Measurements from ENCODE around the gene IGSF11. TPM values are rescaled to one million over a fixed set of nuclear protein-coding genes. Genes with fewer than 3 reads are reported as not detected.

The IGSF11 gene
- total and polyA plus RNA-seq, 9 of the 15 experiments (the other 6 are each of a cell fraction or from before 2014, with no cell fraction given): 1.2 to 2.8 (median 1.7) TPM

DNA sequence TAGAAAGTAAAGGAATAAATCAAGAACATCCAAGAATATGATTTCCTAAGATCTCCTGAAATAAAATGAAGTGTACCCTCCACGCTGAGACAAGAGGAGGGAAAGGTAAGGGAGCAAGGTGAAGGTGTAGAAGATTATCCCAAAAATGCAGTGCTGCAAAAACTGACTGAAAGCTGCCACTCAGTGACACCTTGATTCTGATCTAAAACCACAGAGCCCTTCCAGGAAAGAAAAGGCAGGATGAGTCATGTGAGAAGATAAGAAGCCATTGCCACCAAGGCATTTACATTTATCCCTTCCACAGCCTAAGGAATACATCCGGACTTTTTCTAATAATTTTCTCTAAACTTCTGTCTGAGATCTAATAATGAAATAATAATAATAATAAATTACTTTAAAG lies 49.9 kb downstream of the IGSF11 start (continued):
- TF ChIP-seq ETS1 (conservative IDR thresholded peaks at IDR 0.05; ENCODE audit: control insufficient read depth, low read depth, low read length): no peak
- TF ChIP-seq KDM4B (IDR thresholded peaks at IDR 0.05; ENCODE audit: borderline replicate concordance in 2 of 2, low read depth in 1 of 2): no peak
- no peak for TF ChIP-seq CBX2 (IDR thresholded peaks at IDR 0.05; ENCODE audit: insufficient read depth, low read length, poor library complexity, severe bottlenecking)
- no peak for TF ChIP-seq KDM2B (CRISPR knock-in tag; IDR thresholded peaks at IDR 0.05)
- TF ChIP-seq, protein P1, sequence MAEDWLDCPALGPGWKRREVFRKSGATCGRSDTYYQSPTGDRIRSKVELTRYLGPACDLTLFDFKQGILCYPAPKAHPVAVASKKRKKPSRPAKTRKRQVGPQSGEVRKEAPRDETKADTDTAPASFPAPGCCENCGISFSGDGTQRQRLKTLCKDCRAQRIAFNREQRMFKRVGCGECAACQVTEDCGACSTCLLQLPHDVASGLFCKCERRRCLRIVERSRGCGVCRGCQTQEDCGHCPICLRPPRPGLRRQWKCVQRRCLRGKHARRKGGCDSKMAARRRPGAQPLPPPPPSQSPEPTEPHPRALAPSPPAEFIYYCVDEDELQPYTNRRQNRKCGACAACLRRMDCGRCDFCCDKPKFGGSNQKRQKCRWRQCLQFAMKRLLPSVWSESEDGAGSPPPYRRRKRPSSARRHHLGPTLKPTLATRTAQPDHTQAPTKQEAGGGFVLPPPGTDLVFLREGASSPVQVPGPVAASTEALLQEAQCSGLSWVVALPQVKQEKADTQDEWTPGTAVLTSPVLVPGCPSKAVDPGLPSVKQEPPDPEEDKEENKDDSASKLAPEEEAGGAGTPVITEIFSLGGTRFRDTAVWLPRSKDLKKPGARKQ (CRISPR knock-in tag; IDR thresholded peaks at IDR 0.05): no peak
- no peak for TF ChIP-seq POLR2G (IDR thresholded peaks at IDR 0.05; ENCODE audit: low read depth, low read length)
- no peak for TF ChIP-seq HDAC1 (IDR thresholded peaks at IDR 0.05)
- TF ChIP-seq LCOR (CRISPR knock-in tag; IDR thresholded peaks at IDR 0.05): 0 out of 2 replicates have a peak, but pooled peaks have one; percentile 25
- TF ChIP-seq MECOM (CRISPR knock-in tag; IDR thresholded peaks at IDR 0.05): peak; percentile 57; the same call in 1 of the 2 replicates
- TF ChIP-seq PBX2 (CRISPR knock-in tag; IDR thresholded peaks at IDR 0.05; ENCODE audit: low read depth): peak; percentile 58
- peak; percentile 84 for TF ChIP-seq PBX2 (tag; conservative IDR thresholded peaks at IDR 0.05; ENCODE audit: low read depth)
- TF ChIP-seq, protein P2, sequence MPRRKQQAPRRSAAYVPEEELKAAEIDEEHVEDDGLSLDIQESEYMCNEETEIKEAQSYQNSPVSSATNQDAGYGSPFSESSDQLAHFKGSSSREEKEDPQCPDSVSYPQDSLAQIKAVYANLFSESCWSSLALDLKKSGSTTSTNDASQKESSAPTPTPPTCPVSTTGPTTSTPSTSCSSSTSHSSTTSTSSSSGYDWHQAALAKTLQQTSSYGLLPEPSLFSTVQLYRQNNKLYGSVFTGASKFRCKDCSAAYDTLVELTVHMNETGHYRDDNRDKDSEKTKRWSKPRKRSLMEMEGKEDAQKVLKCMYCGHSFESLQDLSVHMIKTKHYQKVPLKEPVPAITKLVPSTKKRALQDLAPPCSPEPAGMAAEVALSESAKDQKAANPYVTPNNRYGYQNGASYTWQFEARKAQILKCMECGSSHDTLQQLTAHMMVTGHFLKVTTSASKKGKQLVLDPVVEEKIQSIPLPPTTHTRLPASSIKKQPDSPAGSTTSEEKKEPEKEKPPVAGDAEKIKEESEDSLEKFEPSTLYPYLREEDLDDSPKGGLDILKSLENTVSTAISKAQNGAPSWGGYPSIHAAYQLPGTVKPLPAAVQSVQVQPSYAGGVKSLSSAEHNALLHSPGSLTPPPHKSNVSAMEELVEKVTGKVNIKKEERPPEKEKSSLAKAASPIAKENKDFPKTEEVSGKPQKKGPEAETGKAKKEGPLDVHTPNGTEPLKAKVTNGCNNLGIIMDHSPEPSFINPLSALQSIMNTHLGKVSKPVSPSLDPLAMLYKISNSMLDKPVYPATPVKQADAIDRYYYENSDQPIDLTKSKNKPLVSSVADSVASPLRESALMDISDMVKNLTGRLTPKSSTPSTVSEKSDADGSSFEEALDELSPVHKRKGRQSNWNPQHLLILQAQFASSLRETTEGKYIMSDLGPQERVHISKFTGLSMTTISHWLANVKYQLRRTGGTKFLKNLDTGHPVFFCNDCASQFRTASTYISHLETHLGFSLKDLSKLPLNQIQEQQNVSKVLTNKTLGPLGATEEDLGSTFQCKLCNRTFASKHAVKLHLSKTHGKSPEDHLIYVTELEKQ (CRISPR knock-in tag; IDR thresholded peaks at IDR 0.05): peak; percentile 98
- TF ChIP-seq ZNF444 (CRISPR knock-in tag; IDR thresholded peaks at IDR 0.05): no peak
- TF ChIP-seq MTA2 (IDR thresholded peaks at IDR 0.05; ENCODE audit: low read depth): 0 out of 2 replicates have a peak, but pooled peaks have one; percentile 11
- peak; percentile 18; the same call in 1 of the 2 replicates for TF ChIP-seq NCOR1 (IDR thresholded peaks at IDR 0.05)
- TF ChIP-seq ZNF445 (CRISPR knock-in tag; IDR thresholded peaks at IDR 0.05; ENCODE audit: low read depth): no peak
- TF ChIP-seq DACH1 (IDR thresholded peaks at IDR 0.05; ENCODE audit: partially characterized antibody): peak; percentile 40
- no peak for TF ChIP-seq CGGBP1 (CRISPR knock-in tag; IDR thresholded peaks at IDR 0.05)
- TF ChIP-seq ZNF197 (CRISPR knock-in tag; IDR thresholded peaks at IDR 0.05; ENCODE audit: low read depth): no peak
